Measurements from ENCODE around the gene DLG1. TPM values are rescaled to one million over a fixed set of nuclear protein-coding genes. Genes with fewer than 3 reads are reported as not detected.

Gene DLG1
- total and polyA plus RNA-seq, 2 of the 4 experiments (the other 2 are of a cell fraction): 21.2 to 57.7 TPM

- CTCF ChIA-PET: no interaction called here
- WGBS, 2 experiments (ENCODE audit: extremely low coverage in 2 of 2, insufficient read length in 1 of 2): no CpG with 5 or more reads among the region's 4 CpGs
- DNase-seq: no peak
- H4K8ac ChIP-seq (ENCODE audit: low read depth in 2 of 2, low read length in 2 of 2): no peak overlapping the region
- no peak overlapping the region for H3K14ac ChIP-seq (replicated peaks; ENCODE audit: low read depth, low read length)
- H3K56ac ChIP-seq (ENCODE audit: extremely low read depth, insufficient read depth, low read length): no peak overlapping the region
- H3K4me1 ChIP-seq (ENCODE audit: control insufficient read depth, insufficient read depth, low read length): peaks cover 2% of the 10 kb centered on the region; the same call in 1 of the 2 replicates
- peaks cover 14% of the 10 kb centered on the region for H3K36me3 ChIP-seq (ENCODE audit: control insufficient read depth, insufficient read depth, low read length)
- no peak overlapping the region for H2BK20ac ChIP-seq (ENCODE audit: low read depth, low read length)
- BruUV-seq (replicated peaks): no TSS peak
- no peak overlapping the region for H2BK120ac ChIP-seq (ENCODE audit: low read depth, low read length)
- peaks cover 23% of the 10 kb centered on the region for H4K20me1 ChIP-seq (ENCODE audit: insufficient read depth, low read length)
- no peak overlapping the region for H3K9ac ChIP-seq (ENCODE audit: low read depth, low read length)
- no peak overlapping the region for H2AFZ ChIP-seq (replicated peaks; ENCODE audit: low read length, poor library complexity)
- H3K9me3 ChIP-seq (ENCODE audit: control insufficient read depth, insufficient read depth, low read length): peaks cover 26% of the 10 kb centered on the region
- no peak overlapping the region for H3K18ac ChIP-seq (ENCODE audit: low read depth, low read length)
- no peaks in the 10 kb centered on the region for H3K27me3 ChIP-seq (ENCODE audit: control insufficient read depth, insufficient read depth, low read length)
- intact Hi-C loops (cut with micrococcal nuclease): no loop called here
- H3K23ac ChIP-seq (ENCODE audit: low read depth, low read length): no peak overlapping the region
- in situ Hi-C loops (cut with MboI; ENCODE audit: low sequenced_read_pairs): no loop called here
- POLR2A ChIA-PET (ENCODE audit: unreplicated experiment): no interaction called here
- no peak overlapping the region for H2BK15ac ChIP-seq (ENCODE audit: low read depth, low read length)
- no peak for TF ChIP-seq MAFK (IDR thresholded peaks at IDR 0.05; ENCODE audit: low read depth, low read length)
- TF ChIP-seq, protein P1, sequence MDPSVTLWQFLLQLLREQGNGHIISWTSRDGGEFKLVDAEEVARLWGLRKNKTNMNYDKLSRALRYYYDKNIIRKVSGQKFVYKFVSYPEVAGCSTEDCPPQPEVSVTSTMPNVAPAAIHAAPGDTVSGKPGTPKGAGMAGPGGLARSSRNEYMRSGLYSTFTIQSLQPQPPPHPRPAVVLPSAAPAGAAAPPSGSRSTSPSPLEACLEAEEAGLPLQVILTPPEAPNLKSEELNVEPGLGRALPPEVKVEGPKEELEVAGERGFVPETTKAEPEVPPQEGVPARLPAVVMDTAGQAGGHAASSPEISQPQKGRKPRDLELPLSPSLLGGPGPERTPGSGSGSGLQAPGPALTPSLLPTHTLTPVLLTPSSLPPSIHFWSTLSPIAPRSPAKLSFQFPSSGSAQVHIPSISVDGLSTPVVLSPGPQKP (IDR thresholded peaks at IDR 0.05; ENCODE audit: borderline replicate concordance, low read depth, low read length): no peak
- TF ChIP-seq RFX5 (IDR thresholded peaks at IDR 0.05; ENCODE audit: low read depth, low read length): no peak
- TF ChIP-seq CEBPB (IDR thresholded peaks at IDR 0.05; ENCODE audit: low read depth, low read length): no peak
- TF ChIP-seq FOS (IDR thresholded peaks at IDR 0.05; ENCODE audit: low read depth, low read length): no peak
- no peak for TF ChIP-seq SMC3 (IDR thresholded peaks at IDR 0.05; ENCODE audit: low read depth, low read length)
- no peak for TF ChIP-seq RCOR1 (IDR thresholded peaks at IDR 0.05; ENCODE audit: insufficient replicate concordance, low read length)
- no peak for TF ChIP-seq BHLHE40 (IDR thresholded peaks at IDR 0.05; ENCODE audit: low read depth, low read length)
- no peak for TF ChIP-seq POLR2A (IDR thresholded peaks at IDR 0.05; ENCODE audit: low read depth, low read length)
- TF ChIP-seq, protein P2, sequence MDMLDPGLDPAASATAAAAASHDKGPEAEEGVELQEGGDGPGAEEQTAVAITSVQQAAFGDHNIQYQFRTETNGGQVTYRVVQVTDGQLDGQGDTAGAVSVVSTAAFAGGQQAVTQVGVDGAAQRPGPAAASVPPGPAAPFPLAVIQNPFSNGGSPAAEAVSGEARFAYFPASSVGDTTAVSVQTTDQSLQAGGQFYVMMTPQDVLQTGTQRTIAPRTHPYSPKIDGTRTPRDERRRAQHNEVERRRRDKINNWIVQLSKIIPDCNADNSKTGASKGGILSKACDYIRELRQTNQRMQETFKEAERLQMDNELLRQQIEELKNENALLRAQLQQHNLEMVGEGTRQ (IDR thresholded peaks at IDR 0.05; ENCODE audit: low read depth, low read length): no peak
- TF ChIP-seq CHD1 (IDR thresholded peaks at IDR 0.05; ENCODE audit: low read depth, low read length): no peak
- TF ChIP-seq MAZ (IDR thresholded peaks at IDR 0.05; ENCODE audit: borderline replicate concordance, low read depth, low read length): no peak
- no peak for TF ChIP-seq RAD21 (IDR thresholded peaks at IDR 0.05; ENCODE audit: low read length)
- TF ChIP-seq NFE2L2 (IDR thresholded peaks at IDR 0.05; ENCODE audit: low read depth, low read length): no peak
- TF ChIP-seq, protein P3, sequence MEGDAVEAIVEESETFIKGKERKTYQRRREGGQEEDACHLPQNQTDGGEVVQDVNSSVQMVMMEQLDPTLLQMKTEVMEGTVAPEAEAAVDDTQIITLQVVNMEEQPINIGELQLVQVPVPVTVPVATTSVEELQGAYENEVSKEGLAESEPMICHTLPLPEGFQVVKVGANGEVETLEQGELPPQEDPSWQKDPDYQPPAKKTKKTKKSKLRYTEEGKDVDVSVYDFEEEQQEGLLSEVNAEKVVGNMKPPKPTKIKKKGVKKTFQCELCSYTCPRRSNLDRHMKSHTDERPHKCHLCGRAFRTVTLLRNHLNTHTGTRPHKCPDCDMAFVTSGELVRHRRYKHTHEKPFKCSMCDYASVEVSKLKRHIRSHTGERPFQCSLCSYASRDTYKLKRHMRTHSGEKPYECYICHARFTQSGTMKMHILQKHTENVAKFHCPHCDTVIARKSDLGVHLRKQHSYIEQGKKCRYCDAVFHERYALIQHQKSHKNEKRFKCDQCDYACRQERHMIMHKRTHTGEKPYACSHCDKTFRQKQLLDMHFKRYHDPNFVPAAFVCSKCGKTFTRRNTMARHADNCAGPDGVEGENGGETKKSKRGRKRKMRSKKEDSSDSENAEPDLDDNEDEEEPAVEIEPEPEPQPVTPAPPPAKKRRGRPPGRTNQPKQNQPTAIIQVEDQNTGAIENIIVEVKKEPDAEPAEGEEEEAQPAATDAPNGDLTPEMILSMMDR (conservative IDR thresholded peaks at IDR 0.05; ENCODE audit: low read depth, low read length): no peak
- no peak for TF ChIP-seq MXI1 (IDR thresholded peaks at IDR 0.05; ENCODE audit: borderline replicate concordance, low read depth, low read length)
- H3K4me2 ChIP-seq (ENCODE audit: low read depth, low read length): no peak overlapping the region
- no peak overlapping the region for H4K91ac ChIP-seq (ENCODE audit: insufficient read depth, low read depth, low read length)
- H2BK5ac ChIP-seq (ENCODE audit: low read depth, low read length, poor library complexity, severe bottlenecking): no peak overlapping the region
- no peaks in the 10 kb centered on the region for H3K9me1 ChIP-seq (ENCODE audit: insufficient read depth, low read length)
- H2AK5ac ChIP-seq (ENCODE audit: low read depth, low read length): no peak overlapping the region
- H3K27ac ChIP-seq (ENCODE audit: insufficient read depth, low read length): no peak overlapping the region
- H2AK9ac ChIP-seq (replicated peaks; ENCODE audit: low read depth, low read length, poor library complexity): no peak overlapping the region
- peaks cover 48 to 65% of the 10 kb centered on the region in 2 experiments for H3K79me1 ChIP-seq (ENCODE audit: low read depth in 1 of 2, low read length in 2 of 2)
- H4K5ac ChIP-seq (ENCODE audit: low read depth, low read length): no peak overlapping the region
- no peak overlapping the region for H3K4me3 ChIP-seq (ENCODE audit: insufficient read depth, low read depth, low read length)
- dilution Hi-C loops (cut with HindIII; ENCODE audit: low sequenced_read_pairs, unreplicated experiment): no loop called here
- ATAC-seq (ENCODE audit: low read depth): no peak
- H3K4ac ChIP-seq (ENCODE audit: low read depth, low read length): no peak overlapping the region
Observed at GRCh38 chr3:197248341-197248740, 50.1 kb downstream of the DLG1 start.

Measured in IMR-90 (cell line).